GM18858 (cell line): ENCODE data around the gene PRSS50.
"Not testable (repeated sequence)": the region's sequence is repeated elsewhere in the genome, so short reads cannot be mapped to it uniquely, and the experiment has no call there.

Experiments used
- ATAC-seq: cut with Tn5 transposase; IDR thresholded peaks from one replicate; pipeline ENCODE4 v1.9.1; 2021; ENCODE audit not compliant: unreplicated experiment

The PRSS50 gene

GRCh38 chr3:46709157-46709654 is 8.5 kb downstream of the PRSS50 start:
- ATAC-seq: no peak

DNA sequence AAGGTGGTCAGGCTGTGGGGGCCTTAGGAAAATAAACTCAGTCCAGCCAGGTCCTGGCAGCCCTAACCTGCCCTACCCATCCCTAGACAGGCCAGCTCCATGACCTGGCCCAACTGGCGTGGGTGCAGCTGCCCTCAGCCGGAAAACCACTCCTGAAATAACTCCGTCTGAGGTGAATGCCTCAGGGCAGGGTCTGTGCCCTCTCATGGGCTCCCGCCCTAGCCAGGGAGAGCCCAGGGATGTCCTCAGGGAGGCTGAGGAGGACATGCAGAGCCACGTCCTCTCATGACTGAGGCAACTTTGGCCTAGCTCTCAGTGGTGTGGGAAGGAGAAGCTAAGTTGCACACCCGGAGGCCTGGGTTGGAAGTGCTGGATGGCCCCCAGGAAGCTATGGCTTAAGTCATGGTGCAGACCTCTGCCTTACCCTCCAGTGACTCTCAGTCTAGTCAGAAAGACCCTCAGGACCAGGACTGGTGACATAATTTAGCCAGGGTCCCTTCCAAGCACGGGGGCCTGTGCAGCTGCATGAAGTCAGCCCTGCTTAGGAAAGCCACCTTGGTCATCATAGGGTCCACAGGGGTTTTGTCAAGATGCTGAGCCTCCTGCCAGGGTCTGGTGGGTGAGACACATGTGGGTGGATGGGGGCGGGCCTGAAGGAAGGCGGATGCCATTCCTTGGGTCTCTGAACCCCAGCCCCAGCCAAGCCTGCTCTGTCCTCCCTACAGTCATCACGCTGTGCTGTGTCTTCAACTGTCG is 9.1 kb downstream of the PRSS50 start:
- no peak for ATAC-seq

GRCh38 chr3:46707601-46708011 is 10.1 kb downstream of the PRSS50 start:
- no peak for ATAC-seq

DNA sequence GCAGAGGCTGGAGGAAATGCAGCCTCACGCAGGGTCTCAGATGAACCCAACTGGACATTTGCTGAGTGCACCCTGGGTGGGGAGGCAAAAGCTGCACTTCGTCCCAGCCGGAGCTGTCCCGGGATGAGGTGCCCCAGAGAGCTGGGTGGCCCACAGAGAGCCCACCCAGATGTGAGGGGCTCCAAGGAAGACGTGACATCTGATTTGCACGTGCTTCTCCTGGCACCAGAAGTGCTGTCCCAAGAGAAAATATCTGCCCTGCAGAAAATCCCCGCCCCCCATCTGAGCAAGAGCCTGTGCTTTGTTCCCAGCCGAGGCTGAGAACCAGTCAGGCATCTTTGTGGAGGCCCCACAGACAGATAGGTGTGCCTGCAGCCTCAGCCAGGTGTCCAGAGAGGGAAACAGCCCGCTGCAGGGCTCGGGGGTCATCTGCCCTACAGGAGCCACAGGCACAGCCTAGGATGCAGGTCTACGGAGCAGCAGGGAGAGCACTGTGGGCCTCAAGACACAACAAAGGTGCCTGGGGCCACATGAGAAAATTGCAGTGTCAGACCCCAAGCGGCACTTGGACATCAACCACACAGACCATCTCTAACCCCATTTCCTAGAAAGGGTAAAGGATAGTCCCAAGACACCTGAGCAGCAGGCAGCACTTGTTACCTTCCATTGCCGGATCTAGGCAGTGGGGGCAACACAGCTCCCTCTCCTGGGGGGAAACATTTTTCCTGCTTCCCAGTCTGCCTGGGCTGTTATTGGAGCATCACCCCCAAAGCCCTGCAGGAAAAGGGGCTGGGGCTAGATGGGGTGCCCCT is 10.7 kb downstream of the PRSS50 start:
- no peak for ATAC-seq

- no peak for ATAC-seq
These were observed 11.7 kb downstream of the PRSS50 start for GRCh38 chr3:46705751-46706552.

- no peak for ATAC-seq
These were observed 12.6 kb downstream of the PRSS50 start for GRCh38 chr3:46705022-46705530.

DNA sequence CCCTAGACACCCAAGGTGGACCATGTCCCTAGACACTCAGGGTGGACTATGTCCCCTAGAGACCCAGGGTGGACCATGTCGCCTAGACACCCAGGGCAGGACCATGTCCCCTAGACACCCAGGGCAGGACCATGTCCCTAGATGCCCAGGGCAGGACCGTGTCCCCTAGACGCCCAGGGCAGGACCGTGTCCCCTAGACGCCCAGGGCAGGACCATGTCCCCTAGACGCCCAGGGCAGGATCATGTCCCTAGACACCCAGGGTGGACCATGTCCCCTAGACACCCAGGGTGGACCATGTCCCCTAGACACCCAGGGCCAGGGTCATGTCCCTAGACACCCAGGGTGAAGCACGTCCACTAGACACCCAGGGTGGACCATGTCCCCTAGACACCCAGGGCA is 13.3 kb downstream of the PRSS50 start:
- ATAC-seq: not testable (repeated sequence)

DNA sequence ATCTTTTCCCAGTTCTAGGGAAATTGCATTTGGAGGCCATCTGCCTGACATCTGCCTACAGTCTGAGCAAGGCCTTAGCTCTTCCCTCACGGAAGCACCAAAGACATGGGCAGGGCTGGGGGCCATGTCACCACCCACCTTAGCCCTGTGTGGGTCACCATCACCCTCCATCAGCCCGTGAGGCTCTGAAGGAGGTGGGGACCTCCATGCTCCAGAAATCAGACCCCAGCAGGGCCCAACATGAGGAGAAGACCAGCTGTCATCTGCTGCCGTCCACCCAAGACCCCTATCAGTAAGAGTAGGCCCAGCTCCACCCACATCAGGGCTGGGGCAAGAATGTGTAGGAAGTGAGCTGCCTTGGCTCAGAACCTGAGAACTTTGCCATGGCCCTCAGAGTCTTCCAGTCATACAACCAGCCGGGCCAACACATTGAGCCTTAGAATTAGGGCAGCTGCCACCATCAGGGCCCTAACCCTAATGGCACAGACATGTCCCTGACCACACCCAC is 14.6 kb downstream of the PRSS50 start:
- ATAC-seq: no peak

GRCh38 chr3:46702246-46703012 is 15.2 kb downstream of the PRSS50 start:
- ATAC-seq: no peak

GRCh38 chr3:46701181-46701939 is 16.3 kb downstream of the PRSS50 start, which contains the start of gene TMIE:
Gene TMIE (plus strand): TSS chr3:46701392. CDS start chr3:46701488, 96 bp downstream.
- no peak for ATAC-seq

DNA sequence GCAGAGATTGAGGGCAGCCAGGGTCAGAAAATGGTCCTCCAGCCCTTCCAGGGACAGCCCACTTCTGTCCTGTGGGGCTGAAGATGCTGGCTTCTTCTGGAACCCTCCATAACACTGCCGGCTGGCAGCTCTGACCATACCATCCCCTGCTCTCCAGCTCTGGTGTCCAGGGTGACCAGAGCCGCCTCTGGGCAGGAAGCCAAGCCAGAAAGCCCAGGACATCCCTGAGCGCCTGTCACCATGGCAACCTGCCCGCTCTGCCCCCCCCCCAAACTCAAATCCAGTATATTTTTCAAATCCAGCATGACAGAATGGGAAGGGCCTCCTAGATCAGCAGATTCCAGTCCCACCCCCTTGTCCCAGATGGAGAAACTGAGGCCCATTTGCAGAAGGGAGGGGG is 16.9 kb downstream of the PRSS50 start:
- ATAC-seq: no peak

DNA sequence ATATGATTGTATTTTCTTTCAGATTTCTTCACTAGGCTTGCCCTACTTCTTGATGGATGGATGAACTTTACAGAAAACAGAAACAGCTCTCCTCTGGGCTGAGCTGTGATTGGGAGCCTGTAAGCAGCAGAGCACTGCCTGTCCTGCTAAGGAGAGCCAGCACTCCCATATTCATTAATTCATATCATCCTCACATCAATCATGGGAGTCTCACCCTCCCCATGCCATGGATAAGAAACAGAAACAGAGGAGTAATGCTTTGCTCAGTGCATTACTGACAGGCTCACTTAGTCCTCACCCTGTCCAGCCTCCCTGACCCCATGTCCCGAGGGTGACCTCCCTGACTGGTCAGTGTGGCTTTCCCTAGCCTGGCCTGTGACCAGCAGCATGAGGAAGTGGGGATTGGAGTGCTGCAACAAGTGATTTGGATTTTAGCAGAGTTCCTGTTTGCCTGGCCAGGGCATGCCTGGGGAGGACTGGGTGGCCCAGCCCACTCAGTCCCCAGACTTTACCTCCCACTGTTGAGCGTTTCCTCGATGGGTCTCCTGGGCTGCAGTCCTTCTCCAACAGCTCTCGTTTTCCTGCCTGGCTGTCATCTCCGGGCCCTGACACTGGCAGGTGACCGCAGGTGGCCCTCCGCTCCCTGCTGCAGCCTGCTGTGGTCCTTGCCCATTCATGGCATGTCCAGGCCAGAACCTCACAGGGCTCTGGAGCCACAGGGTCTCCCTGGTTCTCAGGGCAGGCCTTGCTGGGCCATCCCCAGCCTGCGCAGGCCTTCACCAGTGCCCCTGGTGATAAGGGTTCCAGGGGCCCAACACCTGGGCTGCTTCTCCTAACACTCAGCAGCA is 17.8 kb downstream of the PRSS50 start:
- ATAC-seq: no peak

DNA sequence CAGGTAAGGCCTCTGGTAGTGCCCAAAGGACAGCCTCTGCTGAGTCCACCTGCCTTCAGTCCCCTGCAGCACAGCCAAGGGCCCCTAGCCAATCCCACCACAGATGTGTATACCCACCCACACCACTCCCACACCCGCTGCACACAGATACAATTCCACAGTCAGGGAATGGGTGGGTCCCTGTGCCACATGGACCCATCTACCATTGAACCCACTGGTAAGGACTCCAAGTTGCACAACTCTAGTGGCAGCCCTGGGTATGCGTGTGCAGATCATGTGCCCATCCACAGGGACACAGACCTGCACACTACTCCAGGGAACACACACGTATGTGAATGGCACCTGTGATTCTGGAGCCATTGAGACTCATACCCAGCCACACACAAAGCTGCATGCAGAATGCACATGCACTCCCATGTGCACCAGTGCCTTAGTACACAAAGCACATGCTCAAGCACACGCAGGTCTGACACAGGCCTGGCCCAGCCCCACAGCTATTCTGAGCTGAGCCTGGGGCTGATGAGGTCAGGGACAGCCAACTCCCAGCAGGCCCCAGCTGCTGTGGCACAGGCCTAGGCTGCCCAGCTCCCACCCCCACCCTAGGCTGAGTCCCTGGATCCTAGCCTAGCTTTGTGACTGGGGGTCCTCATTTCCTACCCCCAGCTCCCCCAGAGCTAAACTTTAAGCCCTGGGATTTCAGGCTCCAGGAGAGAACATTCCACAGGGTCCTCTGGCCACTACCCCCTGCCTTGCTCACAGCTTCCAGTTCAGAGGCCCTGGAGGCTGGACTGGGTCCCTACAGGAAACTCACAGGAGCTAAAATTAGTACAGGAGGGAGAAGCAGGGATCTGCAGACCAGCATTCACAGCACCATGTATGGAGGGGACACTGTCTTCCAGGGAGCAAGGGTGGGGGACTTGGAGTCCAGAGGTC is 21.4 kb downstream of the PRSS50 start:
- no peak for ATAC-seq

DNA sequence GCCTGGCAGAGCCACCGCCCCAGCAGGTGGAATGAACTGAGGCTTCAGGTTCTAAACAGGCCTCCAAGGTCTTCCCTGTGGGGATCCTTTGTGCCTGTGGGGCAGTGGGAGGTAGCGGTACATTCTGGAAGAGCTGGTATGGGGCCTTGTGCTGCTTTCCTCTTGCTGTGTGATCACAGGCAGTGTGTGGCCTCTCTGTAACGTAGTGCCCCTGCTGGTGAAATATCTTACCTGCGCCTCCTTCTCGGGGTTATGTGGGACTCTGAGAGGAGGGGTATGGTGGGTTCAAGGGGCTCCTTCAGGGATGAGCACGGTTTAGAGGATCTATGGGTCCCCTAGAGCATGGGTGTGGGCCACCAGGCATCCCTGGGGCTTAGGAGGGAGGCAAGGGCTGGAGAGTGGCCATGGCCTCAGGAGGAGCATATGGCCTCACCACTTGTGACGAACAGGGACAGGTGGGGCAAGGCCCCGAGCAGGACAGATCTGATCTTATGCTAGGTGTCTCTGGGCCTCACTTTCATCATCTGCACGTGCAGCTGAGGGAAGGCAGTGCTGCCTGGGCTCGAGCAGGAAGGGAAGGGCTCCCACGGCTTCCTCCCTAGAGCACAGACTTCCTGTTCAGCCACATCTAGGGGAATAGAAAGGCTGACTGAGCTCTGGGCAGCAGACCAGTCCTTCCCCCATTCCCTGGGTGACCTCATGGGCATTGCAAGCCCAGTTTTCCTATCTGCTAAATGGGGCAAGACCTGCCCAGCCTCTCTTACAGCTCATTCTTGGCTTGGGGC is 22.3 kb downstream of the PRSS50 start:
- no peak for ATAC-seq

DNA sequence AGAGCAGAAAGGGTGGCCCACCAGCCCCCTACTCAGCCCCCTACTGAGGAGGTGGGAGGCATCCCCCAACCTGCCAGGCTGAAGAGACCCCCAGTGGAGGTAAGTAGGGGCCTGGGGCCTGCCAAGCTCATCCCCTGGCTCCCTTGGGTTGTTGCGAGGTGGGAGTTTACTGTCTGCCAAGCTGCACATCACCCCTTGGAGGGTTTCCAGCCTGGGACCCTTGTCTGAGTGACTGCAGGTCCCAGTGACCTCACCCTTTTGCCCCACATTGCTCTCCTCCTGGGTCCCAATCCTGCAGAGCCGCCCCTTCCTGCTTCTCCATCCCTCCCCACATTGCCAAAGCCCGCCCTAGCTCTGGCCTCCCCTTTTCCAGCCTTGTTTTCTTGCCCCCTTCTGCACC is 23.1 kb downstream of the PRSS50 start:
- ATAC-seq: no peak

DNA sequence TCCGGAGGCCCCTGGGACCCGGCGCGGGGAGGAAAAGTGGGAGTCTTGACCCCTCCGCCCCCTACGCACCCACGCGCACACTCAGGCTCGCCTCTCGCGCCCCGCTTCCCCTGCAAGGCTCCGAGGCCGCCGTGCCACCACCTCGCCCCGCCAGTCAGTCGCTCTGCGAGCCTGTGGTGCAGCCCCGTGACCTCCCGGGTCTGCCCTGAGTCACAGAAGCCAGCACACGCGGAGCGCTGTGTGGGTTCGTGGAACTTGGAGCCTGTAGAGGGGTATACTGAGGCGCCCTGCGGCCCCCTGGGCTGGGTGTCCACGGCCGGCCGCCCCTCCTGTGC is 23.8 kb downstream of the PRSS50 start:
- ATAC-seq: no peak
